HFF-Myc (cell line): ENCODE results near the gene EIF4B.

Experiments
- DNase-seq: peaks from one replicate; pipeline ENCODE4 v3.0.0-alpha.2; 2011; ENCODE audit warnings: low read depth; ENCODE audit errors: extremely low read depth
- H3K4me3 ChIP-seq: replicated peaks from 2 replicates; pipeline ENCODE4 v1.5.1; 2011; ENCODE audit warnings: low read depth, mild to moderate bottlenecking, control low read depth, low read length
- TF ChIP-seq, protein P1 (sequence below): IDR thresholded peaks from 2 replicates; pipeline ENCODE4 v1.5.1; 2012; ENCODE audit warnings: mild to moderate bottlenecking, low read depth, low read length, control low read depth; ENCODE audit errors: missing control alignments

Gene EIF4B

DNA sequence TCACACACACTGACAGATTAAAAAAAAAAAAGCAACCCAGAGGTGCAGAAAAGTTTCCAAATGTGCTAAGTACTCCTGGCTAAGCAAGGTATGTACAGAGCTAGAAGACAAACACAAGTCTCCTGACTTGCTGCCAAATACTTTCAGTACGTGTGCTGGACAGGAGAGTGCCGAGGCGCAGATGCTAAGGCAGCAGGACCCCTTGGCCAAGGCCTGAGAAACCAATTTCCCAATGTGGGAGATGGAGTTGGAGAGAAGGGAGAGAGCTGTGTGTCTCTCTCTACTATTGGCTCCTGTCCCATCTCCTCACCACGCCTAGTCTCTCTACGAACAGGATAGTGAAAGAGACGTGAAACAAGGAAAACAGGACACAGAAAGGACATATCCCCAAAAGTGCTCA lies 67.6 kb downstream of the EIF4B start:
- DNase-seq: no peak
- TF ChIP-seq, protein P1, sequence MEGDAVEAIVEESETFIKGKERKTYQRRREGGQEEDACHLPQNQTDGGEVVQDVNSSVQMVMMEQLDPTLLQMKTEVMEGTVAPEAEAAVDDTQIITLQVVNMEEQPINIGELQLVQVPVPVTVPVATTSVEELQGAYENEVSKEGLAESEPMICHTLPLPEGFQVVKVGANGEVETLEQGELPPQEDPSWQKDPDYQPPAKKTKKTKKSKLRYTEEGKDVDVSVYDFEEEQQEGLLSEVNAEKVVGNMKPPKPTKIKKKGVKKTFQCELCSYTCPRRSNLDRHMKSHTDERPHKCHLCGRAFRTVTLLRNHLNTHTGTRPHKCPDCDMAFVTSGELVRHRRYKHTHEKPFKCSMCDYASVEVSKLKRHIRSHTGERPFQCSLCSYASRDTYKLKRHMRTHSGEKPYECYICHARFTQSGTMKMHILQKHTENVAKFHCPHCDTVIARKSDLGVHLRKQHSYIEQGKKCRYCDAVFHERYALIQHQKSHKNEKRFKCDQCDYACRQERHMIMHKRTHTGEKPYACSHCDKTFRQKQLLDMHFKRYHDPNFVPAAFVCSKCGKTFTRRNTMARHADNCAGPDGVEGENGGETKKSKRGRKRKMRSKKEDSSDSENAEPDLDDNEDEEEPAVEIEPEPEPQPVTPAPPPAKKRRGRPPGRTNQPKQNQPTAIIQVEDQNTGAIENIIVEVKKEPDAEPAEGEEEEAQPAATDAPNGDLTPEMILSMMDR: no peak
- no peak overlapping the region for H3K4me3 ChIP-seq

DNA sequence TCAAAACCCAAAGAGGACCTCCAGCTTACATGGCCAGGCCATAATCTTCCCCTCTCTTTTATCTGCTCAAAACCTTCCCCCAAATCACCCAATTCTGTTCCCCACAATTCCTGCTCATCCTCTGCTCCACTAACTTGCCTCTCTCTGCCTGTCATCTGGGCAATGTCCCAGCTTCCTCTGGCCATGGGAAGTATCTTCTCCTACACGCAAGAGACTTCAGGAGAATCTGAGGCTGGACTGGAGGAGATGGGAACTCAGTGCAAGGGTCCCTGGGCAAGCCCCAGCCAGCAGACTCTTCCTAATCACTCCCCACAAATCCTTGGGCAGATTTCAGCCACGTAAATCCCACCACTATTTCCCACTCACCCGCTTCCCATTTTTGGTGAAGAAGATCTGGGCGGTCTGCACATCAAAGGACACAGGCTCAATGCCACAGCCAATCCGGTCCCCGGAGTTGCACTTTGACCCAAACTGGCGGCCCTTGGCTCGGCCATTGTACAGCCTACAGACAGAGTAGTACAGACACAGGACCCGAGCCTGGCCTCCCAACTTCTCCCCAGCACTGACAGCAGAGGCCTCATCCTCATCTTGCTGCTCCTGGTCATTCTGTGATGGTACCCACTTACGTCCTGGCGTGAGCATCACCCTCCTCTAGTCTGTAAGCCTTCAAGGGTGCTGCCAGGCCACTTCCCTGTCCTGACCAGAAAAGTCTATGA lies 68.2 kb downstream of the EIF4B start:
- TF ChIP-seq, protein P1: no peak
- H3K4me3 ChIP-seq: no peak overlapping the region
- no peak for DNase-seq

DNA sequence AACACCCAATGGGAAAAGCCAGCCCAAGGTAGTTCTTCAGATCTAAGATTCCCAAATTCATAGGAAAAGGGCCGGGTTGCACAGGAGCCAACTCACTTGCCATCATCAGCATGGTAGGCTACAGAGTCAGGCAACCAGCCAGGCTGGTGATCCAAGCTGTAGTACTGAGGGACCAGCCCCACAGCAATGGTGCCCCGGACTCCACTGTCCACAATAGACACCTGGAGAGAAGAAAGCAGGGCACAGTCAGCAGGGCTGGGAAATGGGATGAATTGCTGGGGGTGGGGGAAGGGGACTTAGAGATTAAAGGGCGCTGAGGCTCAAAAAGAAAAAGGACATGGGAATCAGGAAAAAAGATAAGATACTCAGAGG lies 68.7 kb downstream of the EIF4B start:
- H3K4me3 ChIP-seq: no peak overlapping the region
- no peak for DNase-seq
- TF ChIP-seq, protein P1: no peak

DNA sequence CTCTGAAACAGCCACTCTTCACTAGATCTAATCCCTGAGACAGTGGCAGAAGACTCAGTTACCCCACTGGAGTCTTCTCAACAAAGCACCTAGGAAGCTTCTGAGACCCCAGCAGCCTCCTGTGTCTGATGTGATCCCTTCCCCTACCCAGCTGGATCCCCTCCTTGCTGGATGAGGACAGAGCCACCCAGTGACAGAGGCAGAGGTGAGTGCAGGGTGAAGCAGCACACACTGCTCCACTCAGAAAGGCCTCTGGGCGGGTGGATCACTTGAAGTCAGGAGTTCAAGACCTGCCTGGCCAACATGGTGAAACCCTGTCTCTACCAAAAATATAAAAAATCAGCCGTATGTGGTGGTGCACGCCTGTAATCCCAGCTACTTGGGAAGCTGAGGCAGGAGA lies 70.2 kb downstream of the EIF4B start:
- DNase-seq: no peak
- TF ChIP-seq, protein P1: no peak
- no peak overlapping the region for H3K4me3 ChIP-seq

DNA sequence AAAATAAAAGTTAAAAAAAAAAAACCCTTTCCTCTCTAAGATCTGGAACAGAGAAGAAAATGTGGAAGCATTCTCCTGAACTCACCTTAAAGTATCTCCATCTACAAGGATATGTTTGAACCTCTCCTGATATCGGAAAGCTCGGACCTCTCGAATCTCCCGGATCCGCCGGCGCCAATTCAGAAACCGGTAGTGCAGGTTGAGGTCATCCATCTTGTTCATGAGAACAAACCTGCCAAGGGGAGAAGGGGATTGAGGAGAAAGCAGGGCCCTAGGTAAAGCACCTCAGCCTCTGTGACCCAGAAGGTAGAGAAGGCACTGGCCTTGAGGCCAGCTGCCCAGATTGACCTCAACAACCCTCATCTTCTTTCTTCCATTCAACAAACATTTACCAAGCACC lies 70.8 kb downstream of the EIF4B start:
- TF ChIP-seq, protein P1: no peak
- H3K4me3 ChIP-seq: no peak overlapping the region
- DNase-seq: no peak

DNA sequence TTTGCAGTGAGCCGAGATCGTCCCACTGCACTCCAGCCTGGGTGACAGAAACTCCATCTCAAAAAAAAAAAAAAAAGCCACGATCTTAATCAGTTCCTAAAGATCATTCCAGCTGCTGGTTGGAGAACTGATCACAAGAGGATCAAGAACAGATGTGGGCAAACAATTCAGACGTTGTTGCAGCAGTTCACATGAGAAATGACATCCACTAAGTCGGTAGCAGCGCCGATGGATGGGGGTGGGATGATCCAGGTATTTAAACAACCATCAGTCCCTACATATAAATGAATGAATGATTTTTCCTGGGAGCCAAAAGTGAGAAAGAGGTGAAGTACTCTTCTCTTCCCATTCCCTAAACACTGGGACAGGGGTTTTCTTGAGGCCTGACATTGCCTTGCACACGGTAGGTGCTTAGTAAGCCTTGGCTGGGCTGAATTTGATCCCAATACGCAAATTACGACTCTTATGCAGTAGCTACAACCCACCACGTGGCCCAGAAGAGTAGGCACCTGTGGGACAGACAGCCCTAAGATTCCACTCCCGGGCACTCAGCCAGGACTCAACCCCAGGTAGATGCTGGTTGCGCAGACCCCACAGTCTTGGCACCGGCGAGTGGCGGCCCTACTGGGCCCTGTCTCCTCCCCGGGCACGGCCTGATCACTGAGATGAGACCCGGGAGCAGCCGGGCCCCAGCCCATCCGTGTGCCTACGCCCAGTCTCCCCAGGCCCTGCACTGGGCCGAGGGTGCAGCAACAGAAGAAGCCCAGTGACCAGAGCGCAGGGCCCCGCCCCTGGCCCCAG lies 72.4 kb downstream of the EIF4B start:
- TF ChIP-seq, protein P1: no peak
- DNase-seq: no peak
- H3K4me3 ChIP-seq: peak overlapping the region; percentile 60
